GM20000 (cell line): Measurements from ENCODE around the gene CPB2.
A peak's percentile ranks its signal among the peaks of the same experiment; 100 is the strongest.

Experiments used
- DNase-seq: peaks from one replicate; pipeline ENCODE4 v3.0.0; 2012; ENCODE audit warnings: low spot score
- TF ChIP-seq, protein P1 (sequence below): IDR thresholded peaks from 2 replicates; pipeline ENCODE4 v1.5.1; 2012; ENCODE audit warnings: mild to moderate bottlenecking, control low read depth; ENCODE audit errors: extremely low read depth, missing control alignments

Gene CPB2

DNA sequence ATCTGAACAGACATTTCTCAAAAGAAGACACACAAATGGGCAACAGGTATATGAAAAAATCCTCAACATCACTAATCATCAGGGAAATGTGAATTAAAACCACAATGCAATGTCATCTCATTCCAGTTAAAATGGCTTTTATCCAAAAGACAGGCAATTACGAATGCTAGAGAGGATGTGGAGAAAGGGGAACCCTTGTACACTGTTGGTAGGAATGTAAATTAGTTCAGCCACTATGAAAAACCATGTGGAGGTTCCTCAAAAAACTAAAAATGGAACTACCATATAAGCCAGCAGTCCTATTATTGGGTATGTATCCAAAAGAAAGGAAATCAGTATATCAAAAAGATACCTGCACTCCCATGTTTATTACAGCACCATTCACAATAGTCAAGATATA lies 27.6 kb downstream of the CPB2 start:
- TF ChIP-seq, protein P1, sequence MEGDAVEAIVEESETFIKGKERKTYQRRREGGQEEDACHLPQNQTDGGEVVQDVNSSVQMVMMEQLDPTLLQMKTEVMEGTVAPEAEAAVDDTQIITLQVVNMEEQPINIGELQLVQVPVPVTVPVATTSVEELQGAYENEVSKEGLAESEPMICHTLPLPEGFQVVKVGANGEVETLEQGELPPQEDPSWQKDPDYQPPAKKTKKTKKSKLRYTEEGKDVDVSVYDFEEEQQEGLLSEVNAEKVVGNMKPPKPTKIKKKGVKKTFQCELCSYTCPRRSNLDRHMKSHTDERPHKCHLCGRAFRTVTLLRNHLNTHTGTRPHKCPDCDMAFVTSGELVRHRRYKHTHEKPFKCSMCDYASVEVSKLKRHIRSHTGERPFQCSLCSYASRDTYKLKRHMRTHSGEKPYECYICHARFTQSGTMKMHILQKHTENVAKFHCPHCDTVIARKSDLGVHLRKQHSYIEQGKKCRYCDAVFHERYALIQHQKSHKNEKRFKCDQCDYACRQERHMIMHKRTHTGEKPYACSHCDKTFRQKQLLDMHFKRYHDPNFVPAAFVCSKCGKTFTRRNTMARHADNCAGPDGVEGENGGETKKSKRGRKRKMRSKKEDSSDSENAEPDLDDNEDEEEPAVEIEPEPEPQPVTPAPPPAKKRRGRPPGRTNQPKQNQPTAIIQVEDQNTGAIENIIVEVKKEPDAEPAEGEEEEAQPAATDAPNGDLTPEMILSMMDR: no peak
- no peak for DNase-seq

DNA sequence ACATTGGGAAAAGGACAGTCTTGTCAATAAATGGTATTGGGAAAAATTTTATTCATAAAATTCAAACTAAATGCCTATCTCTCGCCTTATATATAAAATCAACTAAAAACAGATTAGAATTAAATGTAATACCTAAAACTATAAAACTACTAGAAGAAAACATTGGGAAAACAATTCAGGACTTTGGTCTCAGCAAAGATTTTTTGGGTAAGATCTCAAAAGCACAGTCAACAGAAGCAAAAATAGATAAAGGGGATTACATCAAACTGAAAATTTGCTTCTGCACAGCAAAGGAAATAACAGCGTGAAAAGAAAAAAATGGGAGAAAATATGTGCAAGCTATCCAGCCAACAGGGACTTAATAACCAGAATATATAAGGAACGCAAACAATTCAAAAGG lies 28.0 kb downstream of the CPB2 start:
- no peak for DNase-seq
- TF ChIP-seq, protein P1: no peak

DNA sequence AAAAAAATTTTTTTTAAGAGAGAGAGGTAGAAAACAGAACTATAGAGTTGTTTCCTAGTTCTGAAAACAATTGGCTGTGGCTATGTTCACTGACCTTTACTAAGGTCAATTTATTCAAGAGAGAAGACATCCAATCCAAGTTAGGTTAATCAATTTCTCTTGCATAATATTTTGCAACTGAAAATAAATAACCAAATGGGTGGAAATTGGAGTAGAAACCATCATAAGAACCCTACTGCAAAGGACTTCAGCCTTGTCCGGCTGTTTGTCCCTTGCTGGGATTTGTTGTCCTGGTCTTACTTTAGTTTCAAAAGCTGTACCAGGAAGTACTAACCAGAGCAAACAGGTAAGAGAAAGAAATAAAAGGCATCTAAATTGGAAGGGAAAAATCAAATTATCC lies 29.0 kb downstream of the CPB2 start:
- no peak for DNase-seq
- TF ChIP-seq, protein P1: no peak

DNA sequence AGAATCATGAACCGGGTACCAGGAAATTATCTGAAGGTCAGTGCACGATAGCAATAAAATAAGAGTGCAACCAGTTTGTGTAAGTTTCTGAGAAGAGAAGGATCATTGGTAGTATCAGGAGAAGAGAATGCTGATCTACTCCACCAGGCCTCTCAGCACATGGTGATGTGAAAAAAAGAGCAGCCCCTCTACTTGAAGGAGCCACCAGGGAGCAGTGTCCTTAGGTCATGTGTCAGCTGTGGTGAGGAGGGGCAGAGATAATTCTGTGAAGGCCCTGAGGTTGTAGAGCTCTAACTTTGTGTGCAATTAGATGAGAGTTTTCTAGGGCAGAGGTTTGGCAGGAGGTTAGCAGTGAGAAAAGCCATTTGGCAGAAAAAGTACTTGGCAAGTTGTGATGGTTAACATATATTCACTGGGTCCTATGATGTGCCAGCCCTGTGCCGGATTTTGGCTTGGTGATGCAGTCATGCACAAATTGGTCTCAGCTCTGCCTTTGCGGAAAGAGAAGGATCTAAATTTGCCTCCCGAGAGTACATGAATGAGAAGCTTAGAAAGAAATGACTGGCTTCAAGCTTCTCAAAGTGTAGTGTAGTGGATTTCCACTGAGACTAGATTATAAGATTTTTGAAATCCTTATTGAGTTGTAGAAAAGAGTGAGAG lies 33.1 kb downstream of the CPB2 start:
- peak; percentile 59 for DNase-seq
- TF ChIP-seq, protein P1: peak; percentile 30

DNA sequence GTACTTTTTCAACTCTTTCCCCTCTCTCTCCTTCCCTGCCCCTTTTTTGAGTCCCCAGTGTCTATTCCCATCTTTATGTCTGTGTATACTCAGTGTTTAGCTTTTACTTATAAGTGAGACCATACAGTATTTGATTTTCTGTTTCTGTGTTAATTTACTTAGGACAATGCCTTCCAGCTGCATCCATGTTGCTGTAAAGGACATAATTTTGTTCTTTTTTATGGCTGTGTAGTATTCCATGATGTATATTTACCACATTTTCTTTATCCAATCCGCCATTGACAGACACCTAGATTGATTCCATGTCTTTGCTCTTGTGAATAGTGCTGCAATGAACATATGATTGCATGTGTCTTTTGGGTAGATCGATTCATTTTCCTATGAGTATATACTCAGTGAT lies 41.5 kb downstream of the CPB2 start:
- TF ChIP-seq, protein P1: no peak
- DNase-seq: no peak

DNA sequence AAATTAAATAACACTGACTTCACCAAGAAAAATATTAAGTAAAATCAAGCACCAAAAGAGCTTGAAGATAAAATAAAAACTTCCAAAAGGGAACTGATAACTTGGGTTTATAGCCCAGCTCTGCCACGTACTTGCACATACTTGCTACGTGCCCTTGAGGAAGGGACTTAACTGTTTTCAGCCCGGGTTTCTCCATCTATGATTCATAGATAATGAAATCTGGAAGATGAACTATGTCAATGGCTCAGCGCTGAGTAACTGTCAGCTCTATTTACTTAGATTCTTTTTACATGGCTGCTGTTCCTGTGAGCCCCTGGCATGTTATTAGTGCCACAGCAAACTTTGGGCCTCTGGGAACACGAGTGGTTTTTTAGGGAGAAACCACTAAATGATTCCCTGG lies 42.6 kb downstream of the CPB2 start:
- no peak for DNase-seq
- TF ChIP-seq, protein P1: no peak

DNA sequence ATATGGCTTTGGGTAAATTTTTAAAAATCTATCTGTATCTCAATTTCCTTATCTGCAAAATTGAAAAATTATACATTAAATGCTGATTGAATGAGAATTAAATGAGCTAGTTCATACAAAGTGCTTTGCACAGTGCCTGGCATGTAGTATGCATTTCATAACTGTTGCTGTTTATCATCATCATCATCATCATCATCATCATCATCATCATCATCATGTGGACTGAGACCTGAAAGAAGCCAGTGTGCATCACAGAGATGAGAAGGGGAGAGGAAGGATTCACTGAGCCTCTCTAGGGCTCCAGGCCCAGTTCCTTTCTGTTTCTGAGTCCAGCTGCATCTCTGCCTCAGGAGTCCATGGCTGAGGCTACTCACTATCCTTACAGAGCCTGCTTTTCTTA lies 45.4 kb downstream of the CPB2 start:
- TF ChIP-seq, protein P1: no peak
- DNase-seq: no peak
